ENCODE results near the gene RFXANK.

DNA sequence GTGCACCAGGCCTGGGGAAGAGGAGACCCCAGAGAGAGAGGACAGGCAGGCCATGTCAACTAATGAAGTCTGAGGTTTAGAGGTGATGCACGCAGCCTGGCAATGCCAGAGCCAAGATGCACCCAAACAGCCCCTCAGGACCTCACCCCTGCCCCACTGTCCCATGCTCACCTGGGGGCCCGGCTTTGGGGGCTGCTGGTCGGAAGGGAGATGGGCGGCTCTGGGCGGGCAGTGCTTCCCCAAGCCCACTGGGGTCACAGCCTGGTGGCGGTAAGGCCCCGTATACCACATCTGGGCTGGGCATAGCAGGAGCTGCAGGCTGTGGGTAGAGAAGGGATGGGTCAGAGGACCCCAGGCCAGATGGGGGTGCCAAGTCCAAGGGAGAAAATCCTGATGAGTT, 45.2 kb upstream of the RFXANK start:
- TF ChIP-seq, protein P1, sequence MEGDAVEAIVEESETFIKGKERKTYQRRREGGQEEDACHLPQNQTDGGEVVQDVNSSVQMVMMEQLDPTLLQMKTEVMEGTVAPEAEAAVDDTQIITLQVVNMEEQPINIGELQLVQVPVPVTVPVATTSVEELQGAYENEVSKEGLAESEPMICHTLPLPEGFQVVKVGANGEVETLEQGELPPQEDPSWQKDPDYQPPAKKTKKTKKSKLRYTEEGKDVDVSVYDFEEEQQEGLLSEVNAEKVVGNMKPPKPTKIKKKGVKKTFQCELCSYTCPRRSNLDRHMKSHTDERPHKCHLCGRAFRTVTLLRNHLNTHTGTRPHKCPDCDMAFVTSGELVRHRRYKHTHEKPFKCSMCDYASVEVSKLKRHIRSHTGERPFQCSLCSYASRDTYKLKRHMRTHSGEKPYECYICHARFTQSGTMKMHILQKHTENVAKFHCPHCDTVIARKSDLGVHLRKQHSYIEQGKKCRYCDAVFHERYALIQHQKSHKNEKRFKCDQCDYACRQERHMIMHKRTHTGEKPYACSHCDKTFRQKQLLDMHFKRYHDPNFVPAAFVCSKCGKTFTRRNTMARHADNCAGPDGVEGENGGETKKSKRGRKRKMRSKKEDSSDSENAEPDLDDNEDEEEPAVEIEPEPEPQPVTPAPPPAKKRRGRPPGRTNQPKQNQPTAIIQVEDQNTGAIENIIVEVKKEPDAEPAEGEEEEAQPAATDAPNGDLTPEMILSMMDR (IDR thresholded peaks at IDR 0.05): no peak
- no peak for TF ChIP-seq ZFX (IDR thresholded peaks at IDR 0.05; ENCODE audit: borderline replicate concordance)

All from 22Rv1 (cell line).